Measurements from ENCODE around the gene THAP10.

The THAP10 gene

DNA sequence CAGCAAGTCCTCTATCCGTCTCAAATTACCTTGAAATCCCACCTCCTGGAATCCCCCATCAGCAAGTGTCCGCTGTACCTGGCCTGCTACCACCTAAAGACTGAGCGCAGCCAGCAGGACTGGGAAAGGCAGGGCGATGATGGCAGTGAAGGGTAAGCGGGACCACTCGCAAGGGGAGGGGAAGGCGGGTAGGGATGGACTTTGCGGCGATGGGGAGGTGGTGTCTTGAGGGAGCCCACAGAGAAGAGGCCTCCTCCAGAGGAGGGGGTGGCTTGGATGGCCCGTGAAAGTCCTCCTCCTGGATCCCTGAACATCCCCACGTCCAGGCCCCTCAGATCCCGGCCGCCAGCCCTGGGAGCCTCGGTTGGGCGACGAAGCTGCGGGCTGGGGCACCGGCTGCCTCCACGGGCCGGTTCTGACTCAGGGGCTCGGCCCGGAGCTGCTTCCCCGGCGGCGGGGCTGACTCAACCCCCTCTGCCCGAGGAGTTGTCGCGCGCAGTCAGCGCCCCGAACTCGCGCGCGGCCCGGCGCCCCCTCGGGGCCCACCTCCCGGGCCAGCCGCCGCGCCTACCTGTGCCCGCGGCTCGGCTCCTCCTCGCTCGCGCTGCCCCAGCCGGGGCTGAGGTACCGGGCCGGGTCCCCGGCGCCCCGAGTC is 38.8 kb downstream of the THAP10 start (continued):
- TF ChIP-seq MZF1 (tag by site-specific recombination; IDR thresholded peaks at IDR 0.05; ENCODE audit: borderline replicate concordance) (peak; percentile 97), ZNF223 (tag by site-specific recombination; IDR thresholded peaks at IDR 0.05) (no peak), SP3 (tag by site-specific recombination; IDR thresholded peaks at IDR 0.05) (peak; percentile 71), ZNF501 (tag by site-specific recombination; IDR thresholded peaks at IDR 0.05) (0 out of 2 replicates have a peak, but pooled peaks have one; percentile 26), ZNF155 (tag by site-specific recombination; IDR thresholded peaks at IDR 0.05) (0 out of 2 replicates have a peak, but pooled peaks have one; percentile 42), FEZF1 (tag by site-specific recombination; IDR thresholded peaks at IDR 0.05) (peak; percentile 81), ZBTB17 (tag by site-specific recombination; IDR thresholded peaks at IDR 0.05) (0 out of 2 replicates have a peak, but pooled peaks have one; percentile 28), SP2 (tag by site-specific recombination; IDR thresholded peaks at IDR 0.05) (peak; percentile 78), ZNF521 (tag by site-specific recombination; IDR thresholded peaks at IDR 0.05) (no peak), ZBTB48 (tag by site-specific recombination; IDR thresholded peaks at IDR 0.05) (peak; percentile 88), SP7 (tag by site-specific recombination; IDR thresholded peaks at IDR 0.05) (peak; percentile 66), ZNF777 (tag by site-specific recombination; IDR thresholded peaks at IDR 0.05; ENCODE audit: borderline replicate concordance) (no peak), ZBTB8A (tag by site-specific recombination; IDR thresholded peaks at IDR 0.05) (peak; percentile 63), ZNF426 (tag by site-specific recombination; IDR thresholded peaks at IDR 0.05) (no peak), EGR2 (tag by site-specific recombination; IDR thresholded peaks at IDR 0.05; ENCODE audit: low read depth) (peak; percentile 37; the same call in 1 of the 2 replicates)
- TF ChIP-seq, protein P1, sequence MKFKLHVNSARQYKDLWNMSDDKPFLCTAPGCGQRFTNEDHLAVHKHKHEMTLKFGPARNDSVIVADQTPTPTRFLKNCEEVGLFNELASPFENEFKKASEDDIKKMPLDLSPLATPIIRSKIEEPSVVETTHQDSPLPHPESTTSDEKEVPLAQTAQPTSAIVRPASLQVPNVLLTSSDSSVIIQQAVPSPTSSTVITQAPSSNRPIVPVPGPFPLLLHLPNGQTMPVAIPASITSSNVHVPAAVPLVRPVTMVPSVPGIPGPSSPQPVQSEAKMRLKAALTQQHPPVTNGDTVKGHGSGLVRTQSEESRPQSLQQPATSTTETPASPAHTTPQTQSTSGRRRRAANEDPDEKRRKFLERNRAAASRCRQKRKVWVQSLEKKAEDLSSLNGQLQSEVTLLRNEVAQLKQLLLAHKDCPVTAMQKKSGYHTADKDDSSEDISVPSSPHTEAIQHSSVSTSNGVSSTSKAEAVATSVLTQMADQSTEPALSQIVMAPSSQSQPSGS (tag by site-specific recombination; IDR thresholded peaks at IDR 0.05; ENCODE audit: low read depth), result no peak
- TF ChIP-seq, protein P2, sequence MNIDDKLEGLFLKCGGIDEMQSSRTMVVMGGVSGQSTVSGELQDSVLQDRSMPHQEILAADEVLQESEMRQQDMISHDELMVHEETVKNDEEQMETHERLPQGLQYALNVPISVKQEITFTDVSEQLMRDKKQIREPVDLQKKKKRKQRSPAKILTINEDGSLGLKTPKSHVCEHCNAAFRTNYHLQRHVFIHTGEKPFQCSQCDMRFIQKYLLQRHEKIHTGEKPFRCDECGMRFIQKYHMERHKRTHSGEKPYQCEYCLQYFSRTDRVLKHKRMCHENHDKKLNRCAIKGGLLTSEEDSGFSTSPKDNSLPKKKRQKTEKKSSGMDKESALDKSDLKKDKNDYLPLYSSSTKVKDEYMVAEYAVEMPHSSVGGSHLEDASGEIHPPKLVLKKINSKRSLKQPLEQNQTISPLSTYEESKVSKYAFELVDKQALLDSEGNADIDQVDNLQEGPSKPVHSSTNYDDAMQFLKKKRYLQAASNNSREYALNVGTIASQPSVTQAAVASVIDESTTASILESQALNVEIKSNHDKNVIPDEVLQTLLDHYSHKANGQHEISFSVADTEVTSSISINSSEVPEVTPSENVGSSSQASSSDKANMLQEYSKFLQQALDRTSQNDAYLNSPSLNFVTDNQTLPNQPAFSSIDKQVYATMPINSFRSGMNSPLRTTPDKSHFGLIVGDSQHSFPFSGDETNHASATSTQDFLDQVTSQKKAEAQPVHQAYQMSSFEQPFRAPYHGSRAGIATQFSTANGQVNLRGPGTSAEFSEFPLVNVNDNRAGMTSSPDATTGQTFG (tag by site-specific recombination; IDR thresholded peaks at IDR 0.05; ENCODE audit: borderline replicate concordance), result no peak
- TF ChIP-seq, protein P3, sequence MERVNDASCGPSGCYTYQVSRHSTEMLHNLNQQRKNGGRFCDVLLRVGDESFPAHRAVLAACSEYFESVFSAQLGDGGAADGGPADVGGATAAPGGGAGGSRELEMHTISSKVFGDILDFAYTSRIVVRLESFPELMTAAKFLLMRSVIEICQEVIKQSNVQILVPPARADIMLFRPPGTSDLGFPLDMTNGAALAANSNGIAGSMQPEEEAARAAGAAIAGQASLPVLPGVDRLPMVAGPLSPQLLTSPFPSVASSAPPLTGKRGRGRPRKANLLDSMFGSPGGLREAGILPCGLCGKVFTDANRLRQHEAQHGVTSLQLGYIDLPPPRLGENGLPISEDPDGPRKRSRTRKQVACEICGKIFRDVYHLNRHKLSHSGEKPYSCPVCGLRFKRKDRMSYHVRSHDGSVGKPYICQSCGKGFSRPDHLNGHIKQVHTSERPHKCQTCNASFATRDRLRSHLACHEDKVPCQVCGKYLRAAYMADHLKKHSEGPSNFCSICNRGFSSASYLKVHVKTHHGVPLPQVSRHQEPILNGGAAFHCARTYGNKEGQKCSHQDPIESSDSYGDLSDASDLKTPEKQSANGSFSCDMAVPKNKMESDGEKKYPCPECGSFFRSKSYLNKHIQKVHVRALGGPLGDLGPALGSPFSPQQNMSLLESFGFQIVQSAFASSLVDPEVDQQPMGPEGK (tag by site-specific recombination; IDR thresholded peaks at IDR 0.05), result peak; percentile 82
- TF ChIP-seq, protein P4, sequence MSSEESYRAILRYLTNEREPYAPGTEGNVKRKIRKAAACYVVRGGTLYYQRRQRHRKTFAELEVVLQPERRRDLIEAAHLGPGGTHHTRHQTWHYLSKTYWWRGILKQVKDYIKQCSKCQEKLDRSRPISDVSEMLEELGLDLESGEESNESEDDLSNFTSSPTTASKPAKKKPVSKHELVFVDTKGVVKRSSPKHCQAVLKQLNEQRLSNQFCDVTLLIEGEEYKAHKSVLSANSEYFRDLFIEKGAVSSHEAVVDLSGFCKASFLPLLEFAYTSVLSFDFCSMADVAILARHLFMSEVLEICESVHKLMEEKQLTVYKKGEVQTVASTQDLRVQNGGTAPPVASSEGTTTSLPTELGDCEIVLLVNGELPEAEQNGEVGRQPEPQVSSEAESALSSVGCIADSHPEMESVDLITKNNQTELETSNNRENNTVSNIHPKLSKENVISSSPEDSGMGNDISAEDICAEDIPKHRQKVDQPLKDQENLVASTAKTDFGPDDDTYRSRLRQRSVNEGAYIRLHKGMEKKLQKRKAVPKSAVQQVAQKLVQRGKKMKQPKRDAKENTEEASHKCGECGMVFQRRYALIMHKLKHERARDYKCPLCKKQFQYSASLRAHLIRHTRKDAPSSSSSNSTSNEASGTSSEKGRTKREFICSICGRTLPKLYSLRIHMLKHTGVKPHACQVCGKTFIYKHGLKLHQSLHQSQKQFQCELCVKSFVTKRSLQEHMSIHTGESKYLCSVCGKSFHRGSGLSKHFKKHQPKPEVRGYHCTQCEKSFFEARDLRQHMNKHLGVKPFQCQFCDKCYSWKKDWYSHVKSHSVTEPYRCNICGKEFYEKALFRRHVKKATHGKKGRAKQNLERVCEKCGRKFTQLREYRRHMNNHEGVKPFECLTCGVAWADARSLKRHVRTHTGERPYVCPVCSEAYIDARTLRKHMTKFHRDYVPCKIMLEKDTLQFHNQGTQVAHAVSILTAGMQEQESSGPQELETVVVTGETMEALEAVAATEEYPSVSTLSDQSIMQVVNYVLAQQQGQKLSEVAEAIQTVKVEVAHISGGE (tag by site-specific recombination; conservative IDR thresholded peaks at IDR 0.05; ENCODE audit: low read depth), result peak; percentile 34; the same call in 1 of the 2 replicates
- TF ChIP-seq, protein P5, sequence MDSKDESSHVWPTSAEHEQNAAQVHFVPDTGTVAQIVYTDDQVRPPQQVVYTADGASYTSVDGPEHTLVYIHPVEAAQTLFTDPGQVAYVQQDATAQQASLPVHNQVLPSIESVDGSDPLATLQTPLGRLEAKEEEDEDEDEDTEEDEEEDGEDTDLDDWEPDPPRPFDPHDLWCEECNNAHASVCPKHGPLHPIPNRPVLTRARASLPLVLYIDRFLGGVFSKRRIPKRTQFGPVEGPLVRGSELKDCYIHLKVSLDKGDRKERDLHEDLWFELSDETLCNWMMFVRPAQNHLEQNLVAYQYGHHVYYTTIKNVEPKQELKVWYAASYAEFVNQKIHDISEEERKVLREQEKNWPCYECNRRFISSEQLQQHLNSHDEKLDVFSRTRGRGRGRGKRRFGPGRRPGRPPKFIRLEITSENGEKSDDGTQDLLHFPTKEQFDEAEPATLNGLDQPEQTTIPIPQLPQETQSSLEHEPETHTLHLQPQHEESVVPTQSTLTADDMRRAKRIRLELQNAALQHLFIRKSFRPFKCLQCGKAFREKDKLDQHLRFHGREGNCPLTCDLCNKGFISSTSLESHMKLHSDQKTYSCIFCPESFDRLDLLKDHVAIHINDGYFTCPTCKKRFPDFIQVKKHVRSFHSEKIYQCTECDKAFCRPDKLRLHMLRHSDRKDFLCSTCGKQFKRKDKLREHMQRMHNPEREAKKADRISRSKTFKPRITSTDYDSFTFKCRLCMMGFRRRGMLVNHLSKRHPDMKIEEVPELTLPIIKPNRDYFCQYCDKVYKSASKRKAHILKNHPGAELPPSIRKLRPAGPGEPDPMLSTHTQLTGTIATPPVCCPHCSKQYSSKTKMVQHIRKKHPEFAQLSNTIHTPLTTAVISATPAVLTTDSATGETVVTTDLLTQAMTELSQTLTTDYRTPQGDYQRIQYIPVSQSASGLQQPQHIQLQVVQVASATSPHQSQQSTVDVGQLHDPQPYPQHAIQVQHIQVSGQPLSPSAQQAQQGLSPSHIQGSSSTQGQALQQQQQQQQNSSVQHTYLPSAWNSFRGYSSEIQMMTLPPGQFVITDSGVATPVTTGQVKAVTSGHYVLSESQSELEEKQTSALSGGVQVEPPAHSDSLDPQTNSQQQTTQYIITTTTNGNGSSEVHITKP (tag by site-specific recombination; IDR thresholded peaks at IDR 0.05), result peak; percentile 98
- TF ChIP-seq, protein P6, sequence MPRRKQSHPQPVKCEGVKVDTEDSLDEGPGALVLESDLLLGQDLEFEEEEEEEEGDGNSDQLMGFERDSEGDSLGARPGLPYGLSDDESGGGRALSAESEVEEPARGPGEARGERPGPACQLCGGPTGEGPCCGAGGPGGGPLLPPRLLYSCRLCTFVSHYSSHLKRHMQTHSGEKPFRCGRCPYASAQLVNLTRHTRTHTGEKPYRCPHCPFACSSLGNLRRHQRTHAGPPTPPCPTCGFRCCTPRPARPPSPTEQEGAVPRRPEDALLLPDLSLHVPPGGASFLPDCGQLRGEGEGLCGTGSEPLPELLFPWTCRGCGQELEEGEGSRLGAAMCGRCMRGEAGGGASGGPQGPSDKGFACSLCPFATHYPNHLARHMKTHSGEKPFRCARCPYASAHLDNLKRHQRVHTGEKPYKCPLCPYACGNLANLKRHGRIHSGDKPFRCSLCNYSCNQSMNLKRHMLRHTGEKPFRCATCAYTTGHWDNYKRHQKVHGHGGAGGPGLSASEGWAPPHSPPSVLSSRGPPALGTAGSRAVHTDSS (tag by site-specific recombination; IDR thresholded peaks at IDR 0.05), result 0 out of 2 replicates have a peak, but pooled peaks have one; percentile 47
- TF ChIP-seq, protein P7, sequence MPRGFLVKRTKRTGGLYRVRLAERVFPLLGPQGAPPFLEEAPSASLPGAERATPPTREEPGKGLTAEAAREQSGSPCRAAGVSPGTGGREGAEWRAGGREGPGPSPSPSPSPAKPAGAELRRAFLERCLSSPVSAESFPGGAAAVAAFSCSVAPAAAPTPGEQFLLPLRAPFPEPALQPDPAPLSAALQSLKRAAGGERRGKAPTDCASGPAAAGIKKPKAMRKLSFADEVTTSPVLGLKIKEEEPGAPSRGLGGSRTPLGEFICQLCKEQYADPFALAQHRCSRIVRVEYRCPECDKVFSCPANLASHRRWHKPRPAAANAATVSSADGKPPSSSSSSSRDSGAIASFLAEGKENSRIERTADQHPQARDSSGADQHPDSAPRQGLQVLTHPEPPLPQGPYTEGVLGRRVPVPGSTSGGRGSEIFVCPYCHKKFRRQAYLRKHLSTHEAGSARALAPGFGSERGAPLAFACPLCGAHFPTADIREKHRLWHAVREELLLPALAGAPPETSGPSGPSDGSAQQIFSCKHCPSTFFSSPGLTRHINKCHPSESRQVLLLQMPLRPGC (tag by site-specific recombination; IDR thresholded peaks at IDR 0.05), result no peak
